Neural cell (in vitro differentiated cells): ENCODE results near the gene CROCC. TPM values are rescaled to one million over a fixed set of nuclear protein-coding genes. Genes with fewer than 3 reads are reported as not detected.

Experiments used
- H2AFZ ChIP-seq: fragments of 200-600, 300-800 bp; sonication (generic), shearing (Covaris generic); 2 replicates; pipeline ENCODE4 v1.6.0; 2014; ENCODE audit warnings: low read depth, mild to moderate bottlenecking, antibody characterized with exemption, low read length, moderate library complexity
- H3F3A ChIP-seq: fragments of 200-600 bp; shearing (Covaris generic); 2 replicates; pipeline ENCODE4 v1.6.1; 2016; ENCODE audit warnings: mild to moderate bottlenecking, moderate library complexity, mixed read lengths, antibody characterized with exemption, low read length; ENCODE audit not compliant: insufficient read depth, poor library complexity, severe bottlenecking
- H3K27ac ChIP-seq: fragments of 200-600, 300-800 bp; sonication (generic), shearing (Covaris generic); 2 replicates; pipeline ENCODE4 v1.5.1; 2014; ENCODE audit warnings: mild to moderate bottlenecking, low read length, moderate library complexity
- H3K27me3 ChIP-seq: fragments of 300-800, 200-600 bp; sonication (generic), shearing (Covaris generic); 2 replicates; pipeline ENCODE4 v1.6.0; 2014; ENCODE audit warnings: mild to moderate bottlenecking, low read depth, low read length, moderate library complexity; ENCODE audit not compliant: insufficient read depth
- H3K36me3 ChIP-seq: fragments of 300-800, 200-600 bp; sonication (generic), shearing (Covaris generic); 2 replicates; pipeline ENCODE4 v1.5.1; 2014; ENCODE audit warnings: mild to moderate bottlenecking, antibody characterized with exemption, low read length, moderate library complexity; ENCODE audit not compliant: insufficient read depth
- H3K4me2 ChIP-seq: fragments of 300-800, 200-600 bp; sonication (generic), shearing (Covaris generic); 2 replicates; pipeline ENCODE4 v1.6.0; 2014; ENCODE audit warnings: mild to moderate bottlenecking, low read length
- H3K4me3 ChIP-seq: fragments of 300-800, 200-600 bp; sonication (generic), shearing (Covaris generic); 2 replicates; pipeline ENCODE4 v1.5.1; 2014; ENCODE audit warnings: mild to moderate bottlenecking, low read length, moderate library complexity
- H3K79me2 ChIP-seq: fragments of 200-600 bp; shearing (Covaris generic); replicated peaks from 2 replicates; pipeline ENCODE4 v1.6.0; 2014; ENCODE audit warnings: mild to moderate bottlenecking, low read length, moderate library complexity; ENCODE audit not compliant: insufficient read depth
- H3K9ac ChIP-seq: fragments of 300-800, 200-600 bp; sonication (generic), shearing (Covaris generic); 2 replicates; pipeline ENCODE4 v1.6.1; 2016; ENCODE audit warnings: mild to moderate bottlenecking, low read length, mixed read lengths
- H3K9me2 ChIP-seq: fragments of 200-600 bp; shearing (Covaris generic); 2 replicates; pipeline ENCODE4 v1.6.1; 2016; ENCODE audit warnings: mild to moderate bottlenecking, low read length, mixed read lengths; ENCODE audit not compliant: insufficient read depth
- H3K9me3 ChIP-seq: fragments of 200-600, 300-800 bp; sonication (generic), shearing (Covaris generic); 2 replicates; pipeline ENCODE4 v1.6.1; 2016; ENCODE audit warnings: mild to moderate bottlenecking, mixed run types, low read length, moderate library complexity, mixed read lengths
- H4K20me1 ChIP-seq: fragments of 200-600 bp; shearing (Covaris generic); 2 replicates; pipeline ENCODE4 v1.6.1; 2016; ENCODE audit warnings: mild to moderate bottlenecking, mixed run types; ENCODE audit not compliant: insufficient read depth
- EP300 ChIP-seq: fragments of 450-650 bp; conservative IDR thresholded peaks from 2 replicates; pipeline ENCODE4 v1.6.1; 2014; ENCODE audit warnings: antibody characterized with exemption, mild to moderate bottlenecking, moderate library complexity; ENCODE audit not compliant: poor library complexity, severe bottlenecking
- EZH2 ChIP-seq: fragments of 200-600, 300-800 bp; shearing (Covaris generic), sonication (generic); IDR thresholded peaks from 2 replicates; pipeline ENCODE4 v1.6.1; 2014; ENCODE audit warnings: antibody characterized with exemption, low read length, borderline replicate concordance, mild to moderate bottlenecking; ENCODE audit not compliant: insufficient read depth, poor library complexity, severe bottlenecking
- MXI1 ChIP-seq: fragments of 450-650 bp; conservative IDR thresholded peaks from 2 replicates; pipeline ENCODE4 v1.6.1; 2014; ENCODE audit warnings: antibody characterized with exemption, mild to moderate bottlenecking; ENCODE audit not compliant: poor library complexity, severe bottlenecking
- POLR2AphosphoS5 ChIP-seq: IDR thresholded peaks from 2 replicates; pipeline ENCODE4 v1.6.1; 2012
- RAD21 ChIP-seq: fragments of 450-650 bp; conservative IDR thresholded peaks from 2 replicates; pipeline ENCODE4 v1.6.1; 2014; ENCODE audit warnings: antibody characterized with exemption, mild to moderate bottlenecking, moderate library complexity
- SMC3 ChIP-seq: fragments of 450-650 bp; conservative IDR thresholded peaks from 2 replicates; pipeline ENCODE4 v1.6.1; 2014; ENCODE audit warnings: antibody characterized with exemption, mild to moderate bottlenecking, moderate library complexity; ENCODE audit not compliant: poor library complexity
- TAF1 ChIP-seq: IDR thresholded peaks from 2 replicates; pipeline ENCODE4 v1.6.1; 2012; ENCODE audit warnings: low read depth
- polyA plus RNA-seq: library from polyadenylated mRNA; depleted of rRNA; stranded (reverse); fragments of >200 nt; gene quantifications from 2 replicates; pipeline ENCODE4 v1.2.3, GENCODE V29; 2014
- TF ChIP-seq, protein P1 (sequence below): fragments of 450-650 bp; IDR thresholded peaks from 2 replicates; pipeline ENCODE4 v1.5.1; 2014; ENCODE audit warnings: antibody characterized with exemption, mild to moderate bottlenecking, moderate library complexity; ENCODE audit not compliant: poor library complexity, severe bottlenecking
- TF ChIP-seq, protein P2 (sequence below): IDR thresholded peaks from 2 replicates; pipeline ENCODE4 v1.6.1; 2012; ENCODE audit warnings: borderline replicate concordance

The CROCC gene
- polyA plus RNA-seq, 1 donor from 2014 or later, result 26.3 TPM

- Histone ChIP-seq H3K36me3 (no peaks in the 10 kb centered on the region), H3K9me3 (no peaks in the 10 kb centered on the region), H2AFZ (no peak overlapping the region)
Measured at GRCh38 chr1:16968372-16968771, 46.6 kb downstream of the CROCC start.

GRCh38 chr1:16969057-16969611, 47.4 kb downstream of the CROCC start:
- Histone ChIP-seq H3K27me3 (no peaks in the 10 kb centered on the region), H3K9me3 (no peaks in the 10 kb centered on the region), H3K36me3 (no peaks in the 10 kb centered on the region), H4K20me1 (no peaks in the 10 kb centered on the region), H2AFZ (no peak overlapping the region), H3K9ac (no peak overlapping the region), H3K27ac (no peak overlapping the region), H3K9me2 (no peaks in the 10 kb centered on the region), H3K4me3 (no peak overlapping the region), H3K4me2 (no peak overlapping the region), H3F3A (no peaks in the 10 kb centered on the region), H3K79me2 (no peaks in the 10 kb centered on the region)
- TF ChIP-seq EZH2 (no peak), SMC3 (no peak), POLR2AphosphoS5 (no peak), EP300 (no peak)
- TF ChIP-seq, protein P1, sequence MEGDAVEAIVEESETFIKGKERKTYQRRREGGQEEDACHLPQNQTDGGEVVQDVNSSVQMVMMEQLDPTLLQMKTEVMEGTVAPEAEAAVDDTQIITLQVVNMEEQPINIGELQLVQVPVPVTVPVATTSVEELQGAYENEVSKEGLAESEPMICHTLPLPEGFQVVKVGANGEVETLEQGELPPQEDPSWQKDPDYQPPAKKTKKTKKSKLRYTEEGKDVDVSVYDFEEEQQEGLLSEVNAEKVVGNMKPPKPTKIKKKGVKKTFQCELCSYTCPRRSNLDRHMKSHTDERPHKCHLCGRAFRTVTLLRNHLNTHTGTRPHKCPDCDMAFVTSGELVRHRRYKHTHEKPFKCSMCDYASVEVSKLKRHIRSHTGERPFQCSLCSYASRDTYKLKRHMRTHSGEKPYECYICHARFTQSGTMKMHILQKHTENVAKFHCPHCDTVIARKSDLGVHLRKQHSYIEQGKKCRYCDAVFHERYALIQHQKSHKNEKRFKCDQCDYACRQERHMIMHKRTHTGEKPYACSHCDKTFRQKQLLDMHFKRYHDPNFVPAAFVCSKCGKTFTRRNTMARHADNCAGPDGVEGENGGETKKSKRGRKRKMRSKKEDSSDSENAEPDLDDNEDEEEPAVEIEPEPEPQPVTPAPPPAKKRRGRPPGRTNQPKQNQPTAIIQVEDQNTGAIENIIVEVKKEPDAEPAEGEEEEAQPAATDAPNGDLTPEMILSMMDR, result no peak

More at GRCh38 chr1:16968372-16968771, 46.6 kb downstream of the CROCC start:
- no peak for TF ChIP-seq MXI1
- no peak for TF ChIP-seq TAF1
- TF ChIP-seq, protein P2, sequence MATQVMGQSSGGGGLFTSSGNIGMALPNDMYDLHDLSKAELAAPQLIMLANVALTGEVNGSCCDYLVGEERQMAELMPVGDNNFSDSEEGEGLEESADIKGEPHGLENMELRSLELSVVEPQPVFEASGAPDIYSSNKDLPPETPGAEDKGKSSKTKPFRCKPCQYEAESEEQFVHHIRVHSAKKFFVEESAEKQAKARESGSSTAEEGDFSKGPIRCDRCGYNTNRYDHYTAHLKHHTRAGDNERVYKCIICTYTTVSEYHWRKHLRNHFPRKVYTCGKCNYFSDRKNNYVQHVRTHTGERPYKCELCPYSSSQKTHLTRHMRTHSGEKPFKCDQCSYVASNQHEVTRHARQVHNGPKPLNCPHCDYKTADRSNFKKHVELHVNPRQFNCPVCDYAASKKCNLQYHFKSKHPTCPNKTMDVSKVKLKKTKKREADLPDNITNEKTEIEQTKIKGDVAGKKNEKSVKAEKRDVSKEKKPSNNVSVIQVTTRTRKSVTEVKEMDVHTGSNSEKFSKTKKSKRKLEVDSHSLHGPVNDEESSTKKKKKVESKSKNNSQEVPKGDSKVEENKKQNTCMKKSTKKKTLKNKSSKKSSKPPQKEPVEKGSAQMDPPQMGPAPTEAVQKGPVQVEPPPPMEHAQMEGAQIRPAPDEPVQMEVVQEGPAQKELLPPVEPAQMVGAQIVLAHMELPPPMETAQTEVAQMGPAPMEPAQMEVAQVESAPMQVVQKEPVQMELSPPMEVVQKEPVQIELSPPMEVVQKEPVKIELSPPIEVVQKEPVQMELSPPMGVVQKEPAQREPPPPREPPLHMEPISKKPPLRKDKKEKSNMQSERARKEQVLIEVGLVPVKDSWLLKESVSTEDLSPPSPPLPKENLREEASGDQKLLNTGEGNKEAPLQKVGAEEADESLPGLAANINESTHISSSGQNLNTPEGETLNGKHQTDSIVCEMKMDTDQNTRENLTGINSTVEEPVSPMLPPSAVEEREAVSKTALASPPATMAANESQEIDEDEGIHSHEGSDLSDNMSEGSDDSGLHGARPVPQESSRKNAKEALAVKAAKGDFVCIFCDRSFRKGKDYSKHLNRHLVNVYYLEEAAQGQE, result no peak
- TF ChIP-seq EP300, result no peak
- TF ChIP-seq, protein P1, result no peak
- TF ChIP-seq RAD21, result no peak
- no peak for TF ChIP-seq SMC3
- TF ChIP-seq EZH2, result no peak
- TF ChIP-seq POLR2AphosphoS5, result no peak
- no peaks in the 10 kb centered on the region for H3K79me2 ChIP-seq
- H3K4me2 ChIP-seq, result no peak overlapping the region
- no peak overlapping the region for H3K27ac ChIP-seq
- no peaks in the 10 kb centered on the region for H3K27me3 ChIP-seq
- no peaks in the 10 kb centered on the region for H3K9me2 ChIP-seq
- no peaks in the 10 kb centered on the region for H4K20me1 ChIP-seq
- H3K4me3 ChIP-seq, result no peak overlapping the region
- H3F3A ChIP-seq, result no peaks in the 10 kb centered on the region
- no peak overlapping the region for H3K9ac ChIP-seq
